Fibroblast of the aortic adventitia (primary cell): ENCODE data around the gene TARP. TPM values are rescaled to one million over a fixed set of nuclear protein-coding genes. Genes with fewer than 3 reads are reported as not detected.
A peak's percentile ranks its signal among the peaks of the same experiment; 100 is the strongest.

Experiments used
- DNase-seq: peaks from one replicate; pipeline ENCODE4 v3.0.0-alpha.2; 2010; ENCODE audit warnings: low read depth
- H3K4me3 ChIP-seq: 2 replicates; pipeline ENCODE4 v1.5.1; 2011; ENCODE audit warnings: low read depth, mild to moderate bottlenecking, control low read depth, low read length, moderate library complexity
- CTCF ChIP-seq: IDR thresholded peaks from 2 replicates; pipeline ENCODE4 v1.5.1; 2011; ENCODE audit warnings: mild to moderate bottlenecking, low read length, control low read depth, inconsistent platforms; ENCODE audit not compliant: insufficient read depth
- small RNA-seq: library from RNA; depleted of rRNA; stranded (forward); fragments of <200 nt; gene quantifications from one replicate; pipeline ENCODE3, GENCODE V24; 2012
- total RNA-seq: library from RNA; depleted of rRNA; stranded (reverse); fragments of >200 nt; gene quantifications from 2 replicates; pipeline ENCODE4 v1.2.3, GENCODE V29; 2012; ENCODE audit warnings: low replicate concordance

Gene TARP

GRCh38 chr7:38215735-38216670, 57.4 kb downstream of the TARP start:
- TF ChIP-seq CTCF: peak; percentile 99
- no peak overlapping the region for H3K4me3 ChIP-seq
- peak; percentile 91 for DNase-seq

- H3K4me3 ChIP-seq: no peak overlapping the region
- peak; percentile 14 for DNase-seq
- TF ChIP-seq CTCF: no peak
Observed at GRCh38 chr7:38215115-38215514, 58.3 kb downstream of the TARP start.

GRCh38 chr7:38211940-38212339, 61.5 kb downstream of the TARP start:
- peak; percentile 64 for DNase-seq
- TF ChIP-seq CTCF: no peak
- H3K4me3 ChIP-seq: no peak overlapping the region

GRCh38 chr7:38211486-38211885, 62.0 kb downstream of the TARP start:
- no peak overlapping the region for H3K4me3 ChIP-seq
- peak; percentile 56 for DNase-seq
- no peak for TF ChIP-seq CTCF

Small RNA genes lying within 50 kb of the gene (small RNA-seq; reads per million reads assigned to genes)
- gene TRGJ1 (not detected), gene TRGJ2 (not detected), gene TRGJP (not detected), gene TRGJP1 (not detected), gene TRGJP2 (not detected), gene TRGVA (not detected)

Other genes with a start within 250 kb of the TARP start
- gene STARD3NL, start 95.4 kb downstream of the TARP start, total RNA-seq: 16.1 and 72.3 TPM in 2 replicates